T-helper 1 cell treated with Interleukin-12 subunit alpha and Interleukin-12 subunit beta and Interleukin-4 antibody, amounts not matched to agents 30 μg/mL and 1 μg/mL, for 36 hours (primary cell): ENCODE measurements around the gene PPP4C.
A peak's percentile ranks its signal among the peaks of the same experiment; 100 is the strongest.
"Not testable (repeated sequence)": the region's sequence is repeated elsewhere in the genome, so short reads cannot be mapped to it uniquely, and the experiment has no call there.

Experiments
- H3K27ac Mint-ChIP-seq: one replicate; pipeline ENCODE4 v1.8.0; 2021; ENCODE audit warnings: mild to moderate bottlenecking, mixed read lengths
- H3K27me3 Mint-ChIP-seq: one replicate; pipeline ENCODE4 v1.8.0; 2021; ENCODE audit warnings: low read depth, mixed read lengths
- H3K36me3 Mint-ChIP-seq: one replicate; pipeline ENCODE4 v1.8.0; 2021; ENCODE audit warnings: low read depth, mixed read lengths
- H3K4me1 Mint-ChIP-seq: one replicate; pipeline ENCODE4 v1.8.0; 2021; ENCODE audit warnings: low read depth, mixed read lengths
- H3K4me3 Mint-ChIP-seq: one replicate; pipeline ENCODE4 v1.8.0; 2021; ENCODE audit warnings: mild to moderate bottlenecking, moderate library complexity, mixed read lengths
- H3K9me3 Mint-ChIP-seq: one replicate; pipeline ENCODE4 v1.8.0; 2021; ENCODE audit warnings: mixed read lengths

Gene PPP4C

GRCh38 chr16:30075503-30076275 lies at the start of gene PPP4C:
PPP4C (plus strand) TSS chr16:30075994; CDS start chr16:30076378, 384 bp downstream.
- H3K27me3 Mint-ChIP-seq, result no peaks in the 10 kb centered on the region
- H3K9me3 Mint-ChIP-seq, result no peaks in the 10 kb centered on the region
- H3K4me3 Mint-ChIP-seq, result peak within 1 kb of the TSS; percentile 96
- peaks cover 40% of the 10 kb centered on the region for H3K36me3 Mint-ChIP-seq
- H3K27ac Mint-ChIP-seq, result peak within 1 kb of the TSS; percentile 98
- peaks cover 32% of the 10 kb centered on the region for H3K4me1 Mint-ChIP-seq

GRCh38 chr16:30026449-30026848 lies 49.3 kb upstream of the PPP4C start:
- Mint-ChIP-seq H3K36me3 (no peaks in the 10 kb centered on the region), H3K27me3 (peaks cover 40% of the 10 kb centered on the region), H3K27ac (no peak overlapping the region), H3K9me3 (no peaks in the 10 kb centered on the region), H3K4me1 (peaks cover 3% of the 10 kb centered on the region), H3K4me3 (no peak overlapping the region)

GRCh38 chr16:30027588-30028437 lies 48.0 kb upstream of the PPP4C start:
- Mint-ChIP-seq H3K4me1 (peaks cover 7% of the 10 kb centered on the region), H3K27ac (no peak overlapping the region), H3K9me3 (no peaks in the 10 kb centered on the region), H3K36me3 (peaks cover 2% of the 10 kb centered on the region), H3K4me3 (no peak overlapping the region), H3K27me3 (peaks cover 51% of the 10 kb centered on the region)

GRCh38 chr16:30028438-30029076 lies 47.2 kb upstream of the PPP4C start:
- no peaks in the 10 kb centered on the region for H3K9me3 Mint-ChIP-seq
- no peak overlapping the region for H3K4me3 Mint-ChIP-seq
- peaks cover 7% of the 10 kb centered on the region for H3K4me1 Mint-ChIP-seq
- H3K27ac Mint-ChIP-seq, result no peak overlapping the region
- peaks cover 51% of the 10 kb centered on the region for H3K27me3 Mint-ChIP-seq
- H3K36me3 Mint-ChIP-seq, result peaks cover 2% of the 10 kb centered on the region

GRCh38 chr16:30030011-30030685 lies 45.6 kb upstream of the PPP4C start:
- peaks cover 8% of the 10 kb centered on the region for H3K4me1 Mint-ChIP-seq
- no peaks in the 10 kb centered on the region for H3K9me3 Mint-ChIP-seq
- no peak overlapping the region for H3K4me3 Mint-ChIP-seq
- peaks cover 2% of the 10 kb centered on the region for H3K36me3 Mint-ChIP-seq
- H3K27me3 Mint-ChIP-seq, result peaks cover 52% of the 10 kb centered on the region
- no peak overlapping the region for H3K27ac Mint-ChIP-seq

- Mint-ChIP-seq H3K27ac (no peak within 1 kb of the TSS), H3K4me1 (peaks cover 12% of the 10 kb centered on the region), H3K27me3 (peaks cover 57% of the 10 kb centered on the region), H3K36me3 (peaks cover 2% of the 10 kb centered on the region), H3K4me3 (no peak within 1 kb of the TSS), H3K9me3 (no peaks in the 10 kb centered on the region)
These were observed 44.9 kb upstream of the PPP4C start, which contains the start of gene TLCD3B for GRCh38 chr16:30030841-30031413. TLCD3B (minus strand) TSS chr16:30031271; CDS start chr16:30030527, 744 bp downstream.

GRCh38 chr16:30031477-30031918 lies 44.3 kb upstream of the PPP4C start:
- Mint-ChIP-seq H3K36me3 (peaks cover 2% of the 10 kb centered on the region), H3K4me1 (peaks cover 12% of the 10 kb centered on the region), H3K27me3 (peaks cover 59% of the 10 kb centered on the region), H3K9me3 (no peaks in the 10 kb centered on the region), H3K27ac (no peak overlapping the region), H3K4me3 (no peak overlapping the region)

GRCh38 chr16:30032083-30032819 lies 43.5 kb upstream of the PPP4C start:
- Mint-ChIP-seq H3K27me3 (peaks cover 54% of the 10 kb centered on the region), H3K4me3 (no peak overlapping the region), H3K27ac (no peak overlapping the region), H3K9me3 (no peaks in the 10 kb centered on the region), H3K36me3 (peaks cover 2% of the 10 kb centered on the region), H3K4me1 (peaks cover 12% of the 10 kb centered on the region)

GRCh38 chr16:30033270-30033669 lies 42.5 kb upstream of the PPP4C start:
- Mint-ChIP-seq H3K4me1 (peaks cover 10% of the 10 kb centered on the region), H3K9me3 (no peaks in the 10 kb centered on the region), H3K4me3 (no peak overlapping the region), H3K27ac (no peak overlapping the region), H3K27me3 (peaks cover 51% of the 10 kb centered on the region), H3K36me3 (peaks cover 2% of the 10 kb centered on the region)

- Mint-ChIP-seq H3K36me3 (no peaks in the 10 kb centered on the region), H3K4me1 (peaks cover 5% of the 10 kb centered on the region), H3K4me3 (no peak overlapping the region), H3K27me3 (peaks cover 26% of the 10 kb centered on the region), H3K27ac (no peak overlapping the region), H3K9me3 (no peaks in the 10 kb centered on the region)
These were observed 35.6 kb upstream of the PPP4C start for GRCh38 chr16:30040221-30040620.

GRCh38 chr16:30040690-30041089 lies 35.1 kb upstream of the PPP4C start:
- H3K27ac Mint-ChIP-seq, H3K36me3 Mint-ChIP-seq, H3K9me3 Mint-ChIP-seq, H3K4me1 Mint-ChIP-seq, H3K4me3 Mint-ChIP-seq: not testable (repeated sequence)
- peaks cover 22% of the 10 kb centered on the region for H3K27me3 Mint-ChIP-seq

GRCh38 chr16:30041841-30042240 lies 34.0 kb upstream of the PPP4C start:
- Mint-ChIP-seq H3K9me3 (no peaks in the 10 kb centered on the region), H3K27ac (no peak overlapping the region), H3K4me3 (no peak overlapping the region), H3K36me3 (no peaks in the 10 kb centered on the region), H3K27me3 (peaks cover 20% of the 10 kb centered on the region), H3K4me1 (peaks cover 4% of the 10 kb centered on the region)

- no peak overlapping the region for H3K4me3 Mint-ChIP-seq
- H3K9me3 Mint-ChIP-seq, result no peaks in the 10 kb centered on the region
- H3K27me3 Mint-ChIP-seq, result peaks cover 11% of the 10 kb centered on the region
- H3K27ac Mint-ChIP-seq, result no peak overlapping the region
- peaks cover 4% of the 10 kb centered on the region for H3K4me1 Mint-ChIP-seq
- no peaks in the 10 kb centered on the region for H3K36me3 Mint-ChIP-seq
These were observed 29.6 kb upstream of the PPP4C start for GRCh38 chr16:30046178-30046577.
